ENCODE results near the gene SLC9A3.
"Not testable (repeated sequence)": the region's sequence is repeated elsewhere in the genome, so short reads cannot be mapped to it uniquely, and the experiment has no call there.

The SLC9A3 gene

GRCh38 chr5:524973-525761, 918 bp upstream of the SLC9A3 start:
- DNase-seq = no peak

GRCh38 chr5:523441-524222, 617 bp downstream of the SLC9A3 start:
- no peak for DNase-seq

GRCh38 chr5:522899-523440, 1.3 kb downstream of the SLC9A3 start:
- DNase-seq = no peak

DNA sequence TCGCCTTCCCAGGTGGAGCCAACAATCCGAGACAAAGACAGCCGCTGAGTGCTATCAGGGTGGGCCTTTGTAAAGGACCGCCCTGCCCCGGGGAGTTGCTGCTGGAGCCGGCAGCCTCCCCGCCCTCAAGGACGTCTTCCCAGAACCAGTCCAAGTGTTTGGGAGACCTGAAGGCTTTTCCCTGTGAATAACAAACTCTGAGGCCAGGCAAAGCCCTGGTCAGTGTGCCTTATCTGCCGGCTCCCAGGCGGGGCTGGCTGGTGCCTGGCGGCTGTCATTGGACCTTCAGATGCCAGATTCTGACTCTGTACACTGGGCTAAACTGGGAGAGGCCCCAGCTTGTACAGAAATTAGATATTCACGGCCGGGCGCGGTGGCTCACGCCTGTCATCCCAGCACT, 2.1 kb downstream of the SLC9A3 start:
- DNase-seq = no peak

DNA sequence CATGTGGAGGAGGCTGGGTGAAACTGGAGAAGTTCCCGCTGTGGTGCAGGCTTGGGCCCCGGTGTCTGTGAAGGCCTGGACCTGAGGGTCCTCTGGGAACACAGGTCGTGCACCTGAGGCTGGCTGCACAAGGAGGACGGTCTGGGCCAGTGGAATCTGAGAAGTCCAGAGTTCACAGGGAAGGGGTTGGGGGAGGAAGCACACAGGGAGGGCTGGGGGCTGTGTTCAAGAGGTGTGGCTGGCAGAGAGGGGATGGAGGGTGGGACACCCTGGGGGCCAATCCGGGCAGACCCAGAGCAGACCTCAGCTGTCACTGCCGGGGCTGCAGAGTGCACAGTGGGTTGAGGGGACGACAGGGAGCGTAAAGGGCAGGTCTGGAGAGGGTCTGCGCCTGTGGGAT, 2.6 kb downstream of the SLC9A3 start:
- DNase-seq = no peak

DNA sequence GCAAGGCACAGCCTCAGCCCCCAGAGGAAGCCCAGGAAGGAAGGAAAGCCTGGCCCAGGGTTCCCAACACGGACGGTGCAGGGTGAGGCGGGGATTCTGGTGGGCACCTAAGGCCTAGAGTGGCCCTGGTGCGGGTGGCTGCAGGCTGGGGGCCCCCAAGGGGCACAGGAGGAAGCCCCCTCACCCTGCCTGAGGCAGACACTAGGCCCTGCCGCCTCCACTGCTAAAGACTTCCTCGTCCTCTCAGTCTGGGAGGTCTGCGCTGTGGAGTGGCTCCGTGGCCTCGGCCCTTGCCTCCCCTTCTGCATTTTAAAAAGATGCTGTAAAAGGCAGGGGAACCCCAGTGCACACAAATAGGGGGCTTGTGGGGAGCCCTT, 3.4 kb downstream of the SLC9A3 start:
- DNase-seq = no peak

DNA sequence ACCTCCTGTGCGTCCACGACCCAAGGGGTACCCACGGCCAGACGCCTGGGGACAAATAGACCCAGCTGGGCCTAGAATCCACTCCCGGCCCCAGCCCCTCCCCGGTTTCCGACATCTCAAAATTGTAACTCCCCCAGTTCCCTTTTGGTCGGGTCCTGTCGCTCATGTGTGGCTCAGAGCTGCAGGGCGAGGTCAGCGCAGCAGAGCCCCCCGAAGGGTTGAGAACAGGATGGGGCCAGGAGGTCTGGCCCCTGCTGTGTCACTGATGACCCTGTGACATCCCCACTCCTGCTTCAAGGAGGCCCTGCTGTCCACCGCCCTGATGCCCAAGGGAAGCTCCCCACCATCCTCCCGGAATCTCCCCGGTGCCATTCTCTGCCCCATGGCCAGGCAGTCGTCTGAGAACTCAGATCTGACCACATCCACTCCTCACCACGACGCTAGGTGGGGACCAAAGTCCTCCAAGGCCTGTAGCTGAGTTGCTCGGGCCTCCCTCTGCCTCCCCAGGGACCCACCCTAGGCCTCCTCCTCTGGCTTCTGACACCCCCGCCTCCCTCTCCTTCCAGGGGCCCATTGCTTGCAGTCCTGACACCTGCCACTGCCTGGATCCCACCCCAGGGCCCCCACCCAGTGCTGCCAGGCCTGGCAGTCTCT, 3.9 kb downstream of the SLC9A3 start:
- no peak for DNase-seq

- no peak for DNase-seq
These were observed 5.5 kb downstream of the SLC9A3 start for GRCh38 chr5:518721-519120.

DNA sequence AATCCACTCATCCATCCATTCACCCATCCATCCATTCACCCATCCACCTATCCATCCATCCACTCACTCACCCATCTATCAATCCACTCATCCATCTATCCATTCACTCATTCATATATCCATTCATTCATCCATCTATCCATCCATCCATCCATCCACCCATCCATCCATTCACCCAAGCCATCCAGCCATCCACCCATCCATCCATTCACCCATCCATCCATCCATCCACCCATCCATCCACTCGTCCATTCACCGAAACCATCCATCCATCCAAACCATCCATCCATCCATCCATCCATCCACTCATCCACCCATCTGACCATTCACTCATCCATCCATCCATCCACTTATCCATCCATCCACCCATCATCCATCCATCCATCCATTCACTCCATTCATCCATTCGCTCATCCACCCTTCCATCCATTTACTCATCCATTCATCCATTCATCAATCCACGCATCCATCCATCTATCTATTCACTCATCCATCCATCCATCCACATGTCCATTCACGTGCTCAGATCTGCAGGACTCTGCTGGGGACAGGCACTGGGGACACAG, 6.6 kb downstream of the SLC9A3 start:
- no peak for DNase-seq

DNA sequence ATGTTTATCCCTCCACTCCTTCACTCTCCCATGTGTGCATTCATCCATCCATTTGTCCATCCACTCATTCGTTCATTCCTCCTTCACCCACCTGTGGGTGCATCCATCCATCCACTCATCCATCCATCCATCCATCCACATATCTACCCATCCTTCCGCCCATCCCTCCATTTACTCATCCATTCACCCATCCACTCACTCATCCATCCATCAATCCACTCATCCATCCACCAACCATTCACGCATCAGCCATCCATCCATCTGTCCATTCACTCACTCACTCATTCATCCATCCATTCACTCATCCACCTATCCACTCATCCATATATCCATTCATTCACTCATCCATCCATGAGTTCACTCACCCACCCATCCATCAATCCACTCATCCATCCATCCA, 7.3 kb downstream of the SLC9A3 start:
- DNase-seq = no peak

DNA sequence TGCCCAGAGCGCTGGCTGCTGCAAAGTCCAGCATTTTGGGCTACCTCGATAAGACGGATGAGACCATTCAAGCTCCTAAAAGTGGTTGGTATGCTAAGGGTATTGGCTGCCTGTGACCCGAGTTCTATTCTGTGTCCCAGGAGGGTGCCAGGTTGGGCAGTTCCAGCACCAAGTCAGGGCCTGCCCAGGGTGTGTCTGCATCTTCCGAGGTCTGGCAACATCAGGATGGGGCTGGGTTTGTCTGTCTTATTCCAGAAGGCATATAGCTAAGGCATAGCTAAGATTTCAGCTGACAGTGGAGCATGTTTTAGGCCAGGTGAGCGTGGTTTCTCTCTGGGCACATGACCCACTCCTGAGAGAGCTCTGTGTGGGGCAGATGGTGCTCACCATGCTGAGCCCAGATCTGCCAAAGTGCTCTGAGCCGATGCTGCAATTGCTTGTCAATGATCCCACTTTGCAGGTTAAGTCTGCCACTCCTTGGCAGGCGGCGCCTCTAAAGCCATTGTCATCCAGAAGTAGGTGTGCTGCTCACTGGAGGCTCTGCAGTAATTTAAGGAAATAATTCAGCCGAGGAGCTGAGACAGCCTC, 7.8 kb downstream of the SLC9A3 start:
- DNase-seq = no peak

GRCh38 chr5:515273-515836, 8.9 kb downstream of the SLC9A3 start:
- no peak for DNase-seq

GRCh38 chr5:514673-515072, 9.6 kb downstream of the SLC9A3 start:
- DNase-seq = no peak

- no peak for DNase-seq
These were observed 10.2 kb downstream of the SLC9A3 start for GRCh38 chr5:514101-514485.

DNA sequence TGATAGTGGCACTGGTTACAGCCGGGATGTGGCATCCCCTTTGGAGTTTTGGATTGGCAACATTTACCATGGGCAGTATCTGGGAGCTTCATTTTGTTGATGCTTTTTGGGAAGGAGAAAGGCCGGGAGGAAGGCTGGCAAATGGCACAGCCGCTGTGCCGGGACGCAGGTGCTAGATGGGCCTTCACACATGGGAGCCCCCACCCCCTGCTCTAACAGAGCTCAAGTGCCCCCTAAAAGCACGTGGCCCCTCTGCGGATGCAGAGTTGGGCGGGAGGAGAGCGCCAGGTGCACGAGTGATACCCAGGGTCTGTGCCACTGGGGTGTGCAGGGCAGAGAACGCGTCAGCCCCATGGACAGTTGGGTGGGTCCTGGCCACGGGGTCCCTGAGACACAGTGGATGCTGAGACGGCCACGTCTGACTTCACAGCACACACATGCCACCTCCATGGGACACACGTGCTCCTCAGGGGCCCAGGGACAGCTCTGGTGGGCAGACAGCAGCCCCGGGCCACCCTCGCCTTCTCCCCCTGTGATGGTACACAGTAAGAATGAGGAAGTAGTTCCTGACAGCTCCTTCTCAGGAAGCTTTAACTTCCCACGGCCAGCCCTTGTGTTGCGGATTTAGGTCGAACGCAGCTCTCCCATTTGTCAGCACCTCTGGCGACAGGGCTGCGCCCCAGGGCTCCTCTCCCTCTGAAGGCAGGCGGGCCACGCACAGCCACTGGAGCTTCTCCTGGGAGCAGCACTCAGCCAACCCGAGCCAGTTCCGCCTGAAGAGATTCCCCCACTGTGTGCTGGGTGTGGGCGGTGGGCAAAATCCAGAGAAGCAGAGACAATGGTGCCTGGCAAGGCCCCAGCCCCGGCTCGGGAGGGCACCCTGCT, 10.8 kb downstream of the SLC9A3 start:
- no peak for DNase-seq

DNA sequence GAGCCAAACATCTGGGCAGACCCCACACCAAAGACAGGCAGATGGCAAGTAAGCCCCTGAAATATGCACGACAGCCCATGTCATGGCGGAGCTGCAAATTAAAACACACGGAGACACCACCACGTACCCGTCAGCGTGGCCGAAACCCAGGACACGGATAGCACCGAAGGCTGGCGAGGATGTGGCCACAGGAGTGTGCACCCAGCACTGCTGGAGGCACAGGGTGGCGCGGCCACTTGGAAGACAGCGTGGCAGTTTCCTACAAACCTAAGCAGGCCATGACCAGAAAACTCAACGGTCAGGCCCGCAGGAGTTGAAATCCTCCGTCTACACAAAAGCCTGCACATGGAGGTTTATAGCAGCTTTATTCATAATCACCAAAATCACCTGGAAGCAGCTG, 12.8 kb downstream of the SLC9A3 start:
- DNase-seq = no peak

DNA sequence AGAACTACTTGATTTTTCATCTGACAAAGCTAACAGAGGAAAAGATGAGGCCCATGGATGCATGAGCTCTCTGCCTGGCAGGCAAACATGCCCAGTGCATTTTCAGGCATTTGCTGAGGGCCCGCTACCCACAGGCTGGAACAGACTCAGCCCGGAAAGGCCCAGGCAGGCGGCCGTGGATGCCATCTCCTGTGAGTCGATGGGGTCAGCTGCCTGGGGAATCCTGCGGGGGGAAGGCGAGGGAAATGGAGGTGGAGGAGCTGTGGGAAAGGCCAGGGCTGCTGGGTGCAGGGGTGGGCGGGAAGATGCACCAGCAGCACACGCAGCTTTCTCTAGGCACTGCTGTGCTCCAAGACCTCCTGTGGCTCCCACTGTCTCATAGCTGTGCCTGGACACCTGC, 13.7 kb downstream of the SLC9A3 start:
- DNase-seq = no peak

- no peak for DNase-seq
These were observed 14.6 kb downstream of the SLC9A3 start for GRCh38 chr5:509611-510185.

DNA sequence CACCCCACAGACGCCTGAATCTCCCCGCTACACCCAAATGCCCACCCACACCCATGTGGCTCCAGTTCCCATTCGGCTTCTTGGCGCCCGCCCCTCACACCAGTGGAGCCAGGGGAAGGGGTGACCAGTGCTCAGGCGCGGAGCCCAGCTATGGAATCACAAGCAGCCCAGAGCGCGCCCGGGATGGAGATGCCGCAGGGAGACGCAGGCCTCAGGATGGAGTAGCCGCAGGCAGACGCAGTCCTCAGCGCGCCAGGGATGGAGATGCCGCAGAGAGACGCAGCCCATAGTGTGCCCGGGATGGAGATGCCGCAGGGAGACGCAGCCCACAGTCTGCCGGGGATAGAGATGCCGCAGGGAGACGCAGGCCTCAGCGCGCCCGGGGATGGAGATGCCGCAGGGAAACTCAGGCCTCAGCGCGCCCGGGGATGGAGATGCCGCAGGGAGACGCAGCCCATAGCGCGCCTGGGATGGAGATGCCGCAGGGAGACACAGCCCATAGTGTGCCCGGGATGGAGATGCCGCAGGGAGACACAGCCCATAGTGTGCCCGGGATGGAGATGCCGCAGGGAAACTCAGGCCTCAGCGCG, 16.2 kb downstream of the SLC9A3 start:
- DNase-seq = not testable (repeated sequence)

DNA sequence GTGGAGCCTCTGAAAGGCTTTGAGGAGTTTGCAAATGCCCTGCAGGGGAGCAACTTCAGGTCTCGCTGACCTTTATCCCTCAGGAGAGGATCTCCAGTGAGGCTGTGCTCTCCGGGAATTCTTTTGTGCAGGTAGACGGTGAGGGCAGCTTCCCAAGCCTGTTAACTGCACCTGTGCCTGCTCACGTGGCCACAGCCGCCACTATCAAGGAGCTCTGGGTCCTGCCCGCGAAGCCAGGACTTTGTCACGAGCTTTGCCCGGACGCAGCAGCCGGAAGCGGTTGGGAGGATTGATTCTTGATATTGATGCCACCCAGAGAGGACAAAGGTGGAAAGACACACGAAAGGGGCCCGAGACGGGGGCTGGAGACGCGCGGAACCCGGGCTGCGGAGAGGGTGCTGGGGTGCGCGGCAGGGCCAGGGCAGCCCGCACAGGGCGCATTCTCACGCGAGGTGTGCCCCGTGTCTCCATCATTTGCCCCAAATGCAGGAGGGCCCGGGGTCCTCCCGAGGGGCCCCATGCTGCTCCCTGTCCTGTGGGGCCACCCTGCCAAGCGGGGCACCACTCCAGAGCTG, 18.2 kb downstream of the SLC9A3 start:
- DNase-seq = no peak

All from NCI-H2081 treated with DMSO at 0.1 percent for 48 hours (cell line).